A375 (cell line): ENCODE data around the gene PAK2. TPM values are rescaled to one million over a fixed set of nuclear protein-coding genes. Genes with fewer than 3 reads are reported as not detected.

Experiments used
- small RNA-seq: library from RNA; depleted of rRNA; stranded (forward); fragments of <200 nt; gene quantifications from one replicate; pipeline ENCODE3, GENCODE V24; 2014
- total RNA-seq: library from RNA; depleted of rRNA; stranded (reverse); fragments of >200 nt; shearing (Covaris generic); gene quantifications from 2 replicates; pipeline ENCODE4 v1.2.3, GENCODE V29; 2014; rRNA removed

Gene PAK2
- total RNA-seq = 24.3 and 26.5 TPM in 2 replicates

GRCh38 chr3:196739671-196740480 is at the start of gene PAK2:
PAK2 (plus strand) TSS chr3:196739857; CDS start chr3:196782647, 42,790 bp downstream.

DNA sequence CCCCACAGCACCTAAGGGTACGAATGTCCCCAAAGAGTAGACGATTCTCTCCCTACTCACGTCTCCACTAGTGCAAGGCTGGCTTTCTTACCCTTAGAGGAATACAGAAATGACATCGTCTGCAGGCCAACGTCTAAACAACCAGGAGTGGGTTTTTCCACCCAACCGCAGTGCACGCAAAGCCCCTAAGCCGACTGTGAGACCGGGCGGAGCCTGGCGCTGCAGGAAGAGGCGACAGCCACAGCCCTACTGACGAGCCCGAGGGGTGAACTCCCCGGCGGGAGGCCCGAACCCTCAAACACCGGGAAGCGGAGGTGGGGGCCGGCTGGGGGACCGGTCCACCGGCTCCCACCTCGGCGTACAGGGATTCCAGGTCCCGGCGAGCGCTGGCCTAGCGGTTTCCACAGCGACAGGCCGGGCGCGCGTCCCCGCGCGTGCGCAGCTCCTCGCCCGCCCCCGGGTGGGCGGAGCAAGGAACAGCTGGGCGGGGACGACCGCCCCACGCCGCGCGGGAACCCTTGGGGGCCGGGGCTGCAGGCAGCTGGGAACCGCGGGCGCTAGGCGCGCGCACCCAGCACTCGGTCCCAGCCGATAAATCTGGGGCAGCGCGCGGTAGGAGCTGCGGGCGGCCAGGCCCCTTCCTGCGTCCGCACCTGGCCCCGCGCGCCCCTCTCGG is 27.7 kb upstream of the PAK2 start, which contains the start of the genes CEP19 and PIGX:
Gene CEP19 (minus strand): TSS at position 413 of the 676 bp plus-strand sequence. CDS start 3,593 bp downstream, outside the sequence.
Gene PIGX (plus strand): TSS at position 540 of the 676 bp plus-strand sequence.

GRCh38 chr3:196867507-196868296 is 128.0 kb downstream of the PAK2 start, which contains the start of gene SENP5:
SENP5 (plus strand) TSS chr3:196867920; CDS start chr3:196885182, 17,262 bp downstream.

Small RNAs within 50 kb of the gene (small RNA-seq; reads per million reads assigned to genes)
- gene RNU4-89P = not detected
- not detected for gene RNU6-42P
- not detected for gene RNU6-646P

Other genes starting within 250 kb of the PAK2 start
- 13.6 and 15.4 TPM in 2 replicates for gene RNF168, start 236.1 kb upstream of the PAK2 start, total RNA-seq
- not detected in 2 replicates for gene SMCO1, start 224.5 kb upstream of the PAK2 start, total RNA-seq
- gene WDR53, start 171.3 kb upstream of the PAK2 start, total RNA-seq = 10.2 and 14.0 TPM in 2 replicates
- 10.9 and 11.1 TPM in 2 replicates for gene FBXO45, start 171.2 kb upstream of the PAK2 start, total RNA-seq
- 1.3 and 1.4 TPM in 2 replicates for gene NRROS, start 100.2 kb upstream of the PAK2 start, total RNA-seq
- 0.64 and 1.2 TPM in 2 replicates for gene CEP19, start 27.6 kb upstream of the PAK2 start, total RNA-seq
- 20.4 and 25.8 TPM in 2 replicates for gene PIGX, start 27.5 kb upstream of the PAK2 start, total RNA-seq
- gene SENP5, start 128.1 kb downstream of the PAK2 start, total RNA-seq = 27.7 and 32.8 TPM in 2 replicates
- 89.1 and 135 TPM in 2 replicates for gene NCBP2, start 202.7 kb downstream of the PAK2 start, total RNA-seq
- gene PIGZ, start 229.0 kb downstream of the PAK2 start, total RNA-seq = 0.29 and 2.8 TPM in 2 replicates